Left lung (tissue), 10 donors: ENCODE results near the gene ATN1. TPM values are rescaled to one million over a fixed set of nuclear protein-coding genes. Genes with fewer than 3 reads are reported as not detected.

ENCODE experiments used
- ATAC-seq: fragments of 200-7000 bp; cut with Tn5 transposase; one replicate; pipeline ENCODE4 v1.9.1; 2020; ENCODE audit warnings: moderate library complexity
- DNase-seq, 4 donors: peaks; one replicate each; pipeline ENCODE4 v3.0.0-alpha.2; 2013 to 2020
- H3K27ac ChIP-seq, 2 donors: fragments of 200-600 bp; sonication (generic) in 1 of 2; one replicate each; pipeline versions ENCODE4 v1.5.0 to v1.8.0; 2020 to 2021
- H3K27me3 ChIP-seq, 2 donors: fragments of 200-600 bp; sonication (generic) in 1 of 2; one replicate each; pipeline versions ENCODE4 v1.5.0 to v1.8.0; 2020 to 2021
- H3K36me3 ChIP-seq, 2 donors: fragments of 200-600 bp; sonication (generic) in 1 of 2; one replicate each; pipeline versions ENCODE4 v1.5.0 to v1.8.0; 2020 to 2021
- H3K4me1 ChIP-seq, 2 donors: fragments of 200-600 bp; one replicate each; pipeline ENCODE4 v1.8.0; 2021
- H3K4me3 ChIP-seq, 2 donors: fragments of 200-600 bp; sonication (generic) in 1 of 2; one replicate each; pipeline versions ENCODE4 v1.5.0 to v1.8.0; 2020 to 2021; ENCODE audit warnings: mild to moderate bottlenecking in 1 of 2
- H3K9me3 ChIP-seq, 2 donors: fragments of 200-600 bp; sonication (generic) in 1 of 2; one replicate each; pipeline versions ENCODE4 v1.5.0 to v1.8.0; 2020 to 2021
- intact Hi-C, 2 donors: fragments of 100-400 bp; cut with DNase I; formaldehyde crosslinking; loops; one replicate each; pipeline versions ENCODE4 v1.11.2 to v1.14.2; 2022
- polyA plus RNA-seq, 6 donors: library from polyadenylated mRNA; unstranded; fragments of 120-200 nt; gene quantifications; one replicate each; pipeline ENCODE4 v1.2.1, GENCODE V29; 2013; ENCODE audit not compliant: insufficient read length in 6 of 6
- total RNA-seq, 2 donors: library from RNA; stranded (reverse); fragmentation: NEBNext Ultra II Directional; extraction: Animal tissue kit (Norgen Biotek cat#: 25700); gene quantifications; one replicate each; pipeline ENCODE4 v1.2.1, GENCODE V29; 2021
- TF ChIP-seq, protein P1 (sequence below), 2 donors: fragments of 200-600 bp; sonication (generic) in 1 of 2; IDR thresholded peaks; one replicate each; pipeline versions ENCODE4 v1.5.0 to v1.8.0; 2021; ENCODE audit warnings: antibody characterized with exemption in 2 of 2
- donor health status: DM: no; HTN: yes; CAD: no.
- donor health status: DM: no; HTN: no; CAD: no.

The ATN1 gene
- total and polyA plus RNA-seq, 8 donors = 94.9 to 134 (median 110) TPM

DNA sequence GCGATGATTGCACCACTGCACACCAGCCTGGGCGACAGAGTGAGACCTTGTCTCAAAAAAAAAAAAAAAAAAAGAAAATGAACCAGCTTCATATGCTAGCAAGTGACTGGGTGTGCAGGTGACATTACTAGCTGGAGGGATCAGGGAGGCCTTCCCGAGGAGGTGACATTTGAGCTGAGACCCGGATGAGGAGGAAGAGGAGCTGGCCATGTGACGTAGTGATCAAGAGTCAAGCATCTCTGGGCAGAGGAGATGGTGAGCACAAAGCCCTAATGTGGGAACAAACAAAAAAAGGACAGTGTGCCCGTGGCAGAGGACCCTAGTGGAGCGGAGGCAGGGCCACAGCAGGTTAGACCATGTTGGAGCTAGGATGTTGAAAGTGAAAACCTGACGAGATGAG is 19.9 kb downstream of the ATN1 start:
- Histone ChIP-seq H3K36me3 (peaks cover 0 to 10% of the 10 kb centered on the region in 2 donors), H3K4me1 (peaks cover 12 to 77% of the 10 kb centered on the region in 2 donors), H3K9me3 (no peaks in the 10 kb centered on the region), H3K27ac (no peak overlapping the region), H3K27me3 (no peaks in the 10 kb centered on the region), H3K4me3 (no peak overlapping the region)
- DNase-seq (peak in 1 of 4 donors; percentile 24), ATAC-seq (no peak)
- intact Hi-C loops = no loop called here
- TF ChIP-seq, protein P1, sequence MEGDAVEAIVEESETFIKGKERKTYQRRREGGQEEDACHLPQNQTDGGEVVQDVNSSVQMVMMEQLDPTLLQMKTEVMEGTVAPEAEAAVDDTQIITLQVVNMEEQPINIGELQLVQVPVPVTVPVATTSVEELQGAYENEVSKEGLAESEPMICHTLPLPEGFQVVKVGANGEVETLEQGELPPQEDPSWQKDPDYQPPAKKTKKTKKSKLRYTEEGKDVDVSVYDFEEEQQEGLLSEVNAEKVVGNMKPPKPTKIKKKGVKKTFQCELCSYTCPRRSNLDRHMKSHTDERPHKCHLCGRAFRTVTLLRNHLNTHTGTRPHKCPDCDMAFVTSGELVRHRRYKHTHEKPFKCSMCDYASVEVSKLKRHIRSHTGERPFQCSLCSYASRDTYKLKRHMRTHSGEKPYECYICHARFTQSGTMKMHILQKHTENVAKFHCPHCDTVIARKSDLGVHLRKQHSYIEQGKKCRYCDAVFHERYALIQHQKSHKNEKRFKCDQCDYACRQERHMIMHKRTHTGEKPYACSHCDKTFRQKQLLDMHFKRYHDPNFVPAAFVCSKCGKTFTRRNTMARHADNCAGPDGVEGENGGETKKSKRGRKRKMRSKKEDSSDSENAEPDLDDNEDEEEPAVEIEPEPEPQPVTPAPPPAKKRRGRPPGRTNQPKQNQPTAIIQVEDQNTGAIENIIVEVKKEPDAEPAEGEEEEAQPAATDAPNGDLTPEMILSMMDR (IDR thresholded peaks at IDR 0.05) = no peak

DNA sequence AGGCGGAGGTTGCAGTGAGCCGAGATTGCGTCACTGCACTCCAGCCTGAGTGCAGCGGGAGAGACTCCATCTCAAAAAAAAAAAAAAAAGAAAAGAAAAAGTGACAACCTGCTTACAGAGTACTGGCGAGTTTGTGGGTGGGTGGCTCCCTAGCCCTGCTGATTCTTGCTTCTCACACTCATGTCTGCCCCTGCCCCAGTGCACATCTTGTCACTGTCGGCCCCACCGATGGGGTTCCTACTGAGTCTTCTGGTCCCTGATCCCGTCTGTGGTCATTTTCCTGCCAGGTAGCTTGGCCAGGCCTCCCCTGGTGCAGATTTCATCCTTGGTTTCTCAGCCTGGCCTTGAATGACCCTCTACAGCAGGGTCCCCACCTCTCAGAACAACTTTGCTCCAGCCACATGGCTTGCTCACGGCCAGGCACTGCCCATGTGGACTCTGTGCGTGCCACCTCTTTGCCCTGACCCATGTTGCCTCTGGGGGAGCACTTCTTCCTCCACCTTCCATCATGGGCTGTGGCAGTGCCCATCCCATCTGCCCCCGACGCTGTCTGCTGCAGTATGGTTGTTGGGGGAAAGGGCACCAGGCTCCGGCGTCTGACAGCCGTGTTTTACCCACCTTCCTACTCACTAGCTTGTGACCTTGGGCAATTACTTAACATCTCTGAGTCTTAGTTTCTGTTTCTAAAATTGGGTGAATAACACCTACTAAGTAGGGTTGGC is 21.3 kb downstream of the ATN1 start:
- Histone ChIP-seq H3K4me1 (peaks cover 12 to 71% of the 10 kb centered on the region in 2 donors), H3K4me3 (no peak overlapping the region), H3K27ac (peak overlapping the region in 1 of 2 donors; percentile 65), H3K9me3 (no peaks in the 10 kb centered on the region), H3K27me3 (no peaks in the 10 kb centered on the region), H3K36me3 (peaks cover 0 to 10% of the 10 kb centered on the region in 2 donors)
- TF ChIP-seq, protein P1 (IDR thresholded peaks at IDR 0.05) = no peak
- ATAC-seq = no peak
- peak in 2 of 4 donors; percentile 48 to 70 for DNase-seq
- intact Hi-C loops = no loop called here

DNA sequence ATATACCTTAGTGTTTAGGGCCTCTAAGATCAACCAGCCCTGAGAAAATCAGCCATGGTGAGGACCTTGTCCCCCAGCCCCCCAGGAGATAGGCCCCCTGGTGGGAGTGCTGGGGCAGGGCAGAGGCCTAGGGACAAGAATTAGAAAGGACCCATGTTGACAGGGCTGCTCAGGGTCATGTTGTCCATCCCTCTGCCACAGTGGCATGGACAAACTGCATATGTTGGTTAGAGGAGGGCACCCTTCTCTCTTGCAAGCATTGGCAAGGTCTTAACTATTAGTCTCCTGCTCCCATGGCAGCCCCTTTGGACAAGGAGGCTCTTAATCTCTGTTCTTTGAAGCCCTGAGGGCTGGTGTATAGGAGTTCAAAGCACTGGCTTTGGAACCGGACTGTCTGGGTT is 22.6 kb downstream of the ATN1 start:
- Histone ChIP-seq H3K36me3 (peaks cover 0 to 22% of the 10 kb centered on the region in 2 donors), H3K9me3 (no peaks in the 10 kb centered on the region), H3K4me3 (peak overlapping the region in 1 of 2 donors; percentile 69), H3K27me3 (no peaks in the 10 kb centered on the region), H3K27ac (peak overlapping the region in 1 of 2 donors; percentile 93), H3K4me1 (peaks cover 9 to 71% of the 10 kb centered on the region in 2 donors)
- ATAC-seq (no peak), DNase-seq (peak in 1 of 4 donors; percentile 19)
- intact Hi-C loops = loop anchor here in 1 of 2 donors (10.0 kb wide), 1 partner anchor 164 kb away; no protein-coding TSS in a partner anchor
- TF ChIP-seq, protein P1 (IDR thresholded peaks at IDR 0.05) = no peak

DNA sequence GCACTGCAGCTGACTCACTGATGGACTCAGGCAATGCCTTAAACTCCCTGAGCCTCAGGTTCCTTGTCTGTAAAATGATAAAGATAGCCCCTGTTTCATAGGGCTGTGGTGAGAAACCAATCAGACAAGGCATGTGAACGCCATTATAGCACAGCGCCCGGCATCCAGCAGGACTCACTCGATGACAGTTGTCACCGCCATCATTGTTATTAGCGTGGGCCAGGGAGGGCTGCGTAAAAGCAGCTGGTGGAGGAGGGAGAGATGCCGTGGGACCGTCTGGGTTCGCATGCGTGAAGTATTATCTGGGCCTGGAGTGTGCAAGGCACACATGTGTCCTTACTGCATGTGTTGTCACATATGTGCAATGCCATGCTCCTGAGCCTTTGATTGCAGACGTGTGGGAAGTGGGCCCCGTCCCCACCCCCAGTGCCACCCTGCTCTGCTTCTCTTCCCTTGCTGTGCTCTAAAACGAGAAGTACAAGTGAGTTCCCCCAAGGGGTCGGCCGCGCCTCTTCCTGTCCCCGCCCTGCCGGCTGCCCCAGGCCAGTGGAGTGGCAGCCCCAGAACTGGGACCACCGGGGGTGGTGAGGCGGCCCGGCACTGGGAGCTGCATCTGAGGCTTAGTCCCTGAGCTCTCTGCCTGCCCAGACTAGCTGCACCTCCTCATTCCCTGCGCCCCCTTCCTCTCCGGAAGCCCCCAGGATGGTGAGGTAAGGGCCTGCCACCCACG is 23.2 kb downstream of the ATN1 start, which contains the start of gene PTPN6:
Gene PTPN6 (plus strand): TSS at position 546 of the 730 bp plus-strand sequence. CDS start 157 bp downstream, at position 703.
- Histone ChIP-seq H3K4me3 (peak within 1 kb of the TSS; percentile 23 to 69), H3K9me3 (no peaks in the 10 kb centered on the region), H3K4me1 (peaks cover 5 to 71% of the 10 kb centered on the region in 2 donors), H3K36me3 (peaks cover 0 to 24% of the 10 kb centered on the region in 2 donors), H3K27ac (peak within 1 kb of the TSS; percentile 82 to 93), H3K27me3 (no peaks in the 10 kb centered on the region)
- peak in 2 of 4 donors; percentile 88 to 96 for DNase-seq
- TF ChIP-seq, protein P1 (IDR thresholded peaks at IDR 0.05) = no peak
- ATAC-seq = peak; percentile 13
- intact Hi-C loops = loop anchor here in 1 of 2 donors (10.0 kb wide), 1 partner anchor 164 kb away; no protein-coding TSS in a partner anchor
